GM18526 (cell line): Measurements from ENCODE around the gene STARD13.

Source experiments
- POLR2A ChIP-seq: IDR thresholded peaks from 3 replicates; pipeline ENCODE4 v1.6.1; 2011; ENCODE audit not compliant: insufficient read length; ENCODE audit errors: extremely low read depth

The STARD13 gene

GRCh38 chr13:33283195-33283911, 2.2 kb downstream of the STARD13 start:
- TF ChIP-seq POLR2A = no peak

GRCh38 chr13:33281951-33282595, 3.5 kb downstream of the STARD13 start:
- no peak for TF ChIP-seq POLR2A

- TF ChIP-seq POLR2A = no peak
These were observed 4.6 kb downstream of the STARD13 start for GRCh38 chr13:33280923-33281322.

- no peak for TF ChIP-seq POLR2A
These were observed 5.2 kb downstream of the STARD13 start for GRCh38 chr13:33280279-33280905.

GRCh38 chr13:33279414-33280278, 5.9 kb downstream of the STARD13 start:
- no peak for TF ChIP-seq POLR2A

- TF ChIP-seq POLR2A = no peak
These were observed 6.6 kb downstream of the STARD13 start for GRCh38 chr13:33278913-33279312.

- TF ChIP-seq POLR2A = no peak
These were observed 7.6 kb downstream of the STARD13 start for GRCh38 chr13:33277946-33278345.

GRCh38 chr13:33277037-33277740, 8.4 kb downstream of the STARD13 start:
- TF ChIP-seq POLR2A = no peak

- TF ChIP-seq POLR2A = no peak
These were observed 9.0 kb downstream of the STARD13 start for GRCh38 chr13:33276570-33276969.

- TF ChIP-seq POLR2A = no peak
These were observed 9.6 kb downstream of the STARD13 start for GRCh38 chr13:33275916-33276315.

- TF ChIP-seq POLR2A = no peak
These were observed 11.3 kb downstream of the STARD13 start for GRCh38 chr13:33274264-33274663.

GRCh38 chr13:33272531-33273124, 12.9 kb downstream of the STARD13 start:
- TF ChIP-seq POLR2A = no peak

- TF ChIP-seq POLR2A = no peak
These were observed 13.8 kb downstream of the STARD13 start for GRCh38 chr13:33271759-33272158.

- no peak for TF ChIP-seq POLR2A
These were observed 14.5 kb downstream of the STARD13 start for GRCh38 chr13:33270895-33271538.
